Dermis microvascular lymphatic vessel endothelial cell (primary cell): ENCODE results near the gene TPST1. TPM values are rescaled to one million over a fixed set of nuclear protein-coding genes. Genes with fewer than 3 reads are reported as not detected.

Source experiments
- DNase-seq, 2 donors: peaks; one replicate each; pipeline versions ENCODE4 v3.0.0 to v3.0.0-alpha.2; 2010; ENCODE audit warnings: low read depth in 2 of 2
- total RNA-seq: library from RNA; depleted of rRNA; stranded (reverse); fragments of >200 nt; gene quantifications from 2 replicates; pipeline ENCODE4 v1.2.1, GENCODE V29; 2014

Gene TPST1
- total RNA-seq, 1 donor from 2014 or later: 21.8 TPM

- no peak for DNase-seq
These were observed 33.0 kb downstream of the TPST1 start for GRCh38 chr7:66237906-66238772.

- DNase-seq: no peak
These were observed 33.8 kb downstream of the TPST1 start for GRCh38 chr7:66238773-66239466.

GRCh38 chr7:66239467-66239856 is 34.3 kb downstream of the TPST1 start:
- DNase-seq: no peak

- DNase-seq: no peak
These were observed 39.9 kb downstream of the TPST1 start for GRCh38 chr7:66245008-66245407.

DNA sequence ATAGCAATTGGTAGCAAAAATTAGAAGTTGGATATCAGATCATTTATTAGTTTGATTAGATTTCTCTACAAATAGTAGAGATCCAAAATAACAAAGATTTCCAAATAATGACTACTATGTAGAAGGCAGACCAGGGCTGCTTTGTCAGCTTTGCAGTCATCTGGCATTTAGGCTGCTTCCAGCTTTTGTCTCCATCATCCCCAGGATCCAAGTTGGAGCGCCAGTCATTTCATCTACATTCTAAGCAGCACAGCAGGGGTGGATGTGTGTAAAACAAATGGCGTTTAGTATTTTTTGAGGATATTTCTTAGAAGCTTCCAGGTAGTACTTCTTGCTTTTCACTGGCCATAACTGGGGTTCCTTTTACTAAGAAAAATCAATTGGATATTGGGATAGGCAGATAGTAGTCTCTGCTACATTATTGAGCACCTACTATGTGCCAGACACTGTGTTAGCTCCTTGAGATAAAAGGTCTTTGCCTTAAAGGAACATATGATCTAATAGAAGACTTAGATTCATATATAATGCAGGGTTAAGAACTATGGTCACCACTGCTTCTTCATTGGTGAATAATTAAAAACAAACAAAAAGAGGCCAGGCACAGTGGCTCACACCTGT is 41.5 kb downstream of the TPST1 start:
- DNase-seq: no peak

- peak in 1 of 2 donors; percentile 9 for DNase-seq
These were observed 42.4 kb downstream of the TPST1 start for GRCh38 chr7:66247380-66248078.

GRCh38 chr7:66250711-66251110 is 45.6 kb downstream of the TPST1 start:
- peak in 1 of 2 donors; percentile 86 for DNase-seq

GRCh38 chr7:66255534-66256100 is 50.5 kb downstream of the TPST1 start:
- DNase-seq: no peak

DNA sequence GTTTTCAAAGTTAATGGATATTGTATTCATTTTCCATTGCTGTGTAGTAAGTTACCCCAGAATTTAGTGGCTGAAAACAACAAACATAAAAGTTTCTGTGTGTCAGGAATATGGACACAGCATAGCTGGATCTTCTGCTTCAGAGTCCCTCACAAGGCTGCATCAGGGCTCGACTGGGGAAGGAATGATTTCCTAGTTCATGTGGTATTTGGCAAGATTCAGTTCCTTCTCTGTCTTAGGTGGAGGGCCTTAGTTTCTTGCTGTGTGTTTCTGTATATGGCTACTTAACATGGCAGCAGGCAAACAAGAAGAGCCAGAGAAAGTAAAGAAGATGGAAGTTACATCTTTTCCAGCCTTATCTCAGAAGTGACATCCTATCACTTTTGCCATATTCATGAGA is 51.1 kb downstream of the TPST1 start:
- no peak for DNase-seq

DNA sequence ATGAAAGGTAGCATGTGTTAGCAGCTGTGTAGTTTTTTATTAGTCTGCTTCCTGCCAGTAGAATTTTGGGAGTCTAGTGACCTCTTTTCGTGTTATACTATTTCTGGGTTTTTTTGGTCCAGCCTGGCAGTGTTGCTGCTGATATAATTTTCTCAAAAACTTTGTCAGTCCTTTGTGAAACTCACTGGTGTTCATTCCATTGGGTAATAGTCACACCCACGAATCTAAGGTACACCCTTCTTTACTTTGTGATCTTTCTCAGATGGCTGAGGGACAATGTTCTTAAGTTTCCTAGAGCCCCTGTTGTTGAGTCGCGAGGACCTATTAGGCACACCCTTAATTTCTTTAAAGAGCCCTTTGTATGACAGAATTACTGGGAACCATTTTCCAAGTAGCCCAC is 52.3 kb downstream of the TPST1 start:
- DNase-seq: no peak

DNA sequence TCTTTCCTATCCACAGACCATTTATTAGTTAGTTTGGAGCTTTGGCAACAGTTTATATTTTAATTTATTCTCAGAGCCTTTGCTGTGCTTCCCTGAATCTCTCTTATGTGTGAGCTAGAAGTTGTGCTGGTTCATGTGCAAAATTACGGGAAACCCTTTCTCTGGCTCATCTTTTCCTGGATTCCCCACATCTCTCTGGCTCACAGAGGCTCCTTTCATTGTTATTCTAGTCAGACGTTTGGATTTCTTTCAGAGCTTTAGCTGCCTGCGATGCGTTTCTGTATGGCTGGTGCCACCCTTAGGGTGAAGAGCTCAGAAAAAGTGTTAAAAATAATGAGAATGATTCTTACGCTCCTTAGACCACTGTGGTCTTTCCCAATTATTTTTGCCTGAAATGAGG is 53.3 kb downstream of the TPST1 start:
- DNase-seq: no peak

GRCh38 chr7:66261941-66262340 is 56.8 kb downstream of the TPST1 start:
- no peak for DNase-seq

DNA sequence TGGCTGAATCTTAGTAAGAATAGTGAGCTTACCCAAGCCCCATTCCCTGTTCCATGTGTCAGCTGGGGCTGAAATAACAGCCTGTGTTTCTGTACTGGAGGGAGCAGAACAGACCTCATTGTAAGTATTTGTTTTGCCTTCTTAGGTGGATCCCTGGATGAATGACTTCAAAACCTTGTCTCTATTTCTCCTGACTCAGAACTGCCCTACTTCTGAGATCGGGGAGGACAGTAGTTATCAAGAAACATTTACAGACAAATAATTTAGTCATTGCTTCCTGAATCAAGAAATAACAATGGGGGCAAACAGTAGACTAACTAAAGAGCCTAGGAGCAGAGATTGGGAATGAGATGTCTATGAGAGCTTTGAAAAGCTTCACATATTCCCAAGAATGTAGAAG is 58.8 kb downstream of the TPST1 start:
- DNase-seq: peak in 1 of 2 donors; percentile 38

GRCh38 chr7:66265566-66265965 is 60.4 kb downstream of the TPST1 start:
- peak in 1 of 2 donors; percentile 31 for DNase-seq

DNA sequence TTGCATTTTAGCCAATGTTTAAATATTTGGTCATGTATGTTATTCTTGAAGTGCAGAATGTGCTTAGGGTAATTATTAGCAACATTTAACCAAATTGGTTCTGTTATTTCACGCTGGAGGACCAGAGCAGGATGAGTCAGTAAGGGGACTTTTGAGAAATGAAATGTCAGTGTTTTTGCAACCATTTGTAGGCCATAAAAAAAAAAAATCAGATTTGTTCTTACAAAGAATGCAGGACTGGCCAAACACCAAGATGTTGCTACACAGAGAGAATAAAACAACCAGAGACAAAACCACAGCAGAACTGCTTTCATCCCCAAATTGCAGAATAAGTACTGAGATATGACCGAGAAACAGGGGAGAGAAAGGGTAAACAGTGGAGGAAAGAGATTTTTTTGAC is 62.1 kb downstream of the TPST1 start:
- DNase-seq: no peak

DNA sequence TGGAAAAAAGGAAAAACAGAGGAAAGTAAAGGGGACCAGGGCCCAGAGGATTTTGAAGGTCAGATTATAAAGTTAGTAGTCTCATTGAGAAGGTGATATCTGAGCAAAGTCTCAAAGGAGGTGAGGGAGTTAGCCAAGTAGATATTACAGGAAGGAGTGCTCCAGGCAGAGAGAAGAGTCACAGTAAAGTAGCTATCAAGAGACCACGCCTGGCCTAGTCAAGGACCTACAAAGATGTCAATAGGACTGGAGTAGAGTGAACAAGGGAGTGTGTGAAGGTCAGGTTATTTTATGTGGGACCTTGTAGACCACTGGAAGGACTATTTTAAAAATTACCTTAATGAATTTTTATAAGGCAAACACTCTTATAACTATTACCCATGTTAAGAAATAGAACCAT is 64.8 kb downstream of the TPST1 start:
- no peak for DNase-seq

DNA sequence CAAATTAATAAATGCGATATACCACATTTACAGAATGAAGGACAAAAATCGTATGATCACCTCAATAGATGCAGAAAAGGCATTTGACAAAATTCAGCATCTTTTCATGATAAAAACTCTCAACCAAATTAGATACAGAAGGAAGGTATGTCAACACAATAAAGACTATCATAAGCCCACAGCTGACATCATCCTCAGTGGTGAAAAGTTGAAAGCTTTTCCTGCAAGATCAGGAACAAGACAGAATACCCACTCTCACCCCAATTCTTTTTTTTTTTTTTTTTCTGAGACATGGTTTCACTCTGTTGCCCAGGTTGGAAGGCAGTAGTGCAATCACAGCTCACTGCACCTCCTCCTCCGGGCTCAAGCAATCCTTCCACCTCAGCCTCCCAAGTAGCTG is 67.2 kb downstream of the TPST1 start:
- no peak for DNase-seq

GRCh38 chr7:66276363-66276762 is 71.2 kb downstream of the TPST1 start:
- DNase-seq: no peak

- peak in 1 of 2 donors; percentile 15 for DNase-seq
These were observed 72.4 kb downstream of the TPST1 start for GRCh38 chr7:66277492-66277891.

DNA sequence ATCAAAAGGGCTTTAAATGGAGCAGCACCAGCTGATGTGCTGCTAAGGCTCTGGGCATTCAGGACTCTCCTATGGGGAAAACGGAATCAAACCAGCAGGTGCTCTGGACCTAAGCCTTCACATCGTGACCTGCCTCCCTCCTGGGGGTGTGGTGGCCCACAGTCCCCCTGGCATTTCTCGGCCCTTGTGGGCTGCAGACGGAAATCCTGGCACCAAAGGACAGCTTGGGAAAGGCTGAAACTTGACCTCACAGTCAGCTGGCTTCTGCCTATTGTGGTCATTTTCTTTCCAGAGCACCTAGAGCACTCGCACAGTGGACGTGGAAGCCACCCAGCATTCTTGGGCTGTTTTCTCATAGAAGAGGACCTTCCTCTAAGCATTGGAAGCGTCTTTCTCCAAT is 74.8 kb downstream of the TPST1 start:
- no peak for DNase-seq
